ENCODE measurements around the gene LRRC36.

Gene LRRC36

GRCh38 chr16:67432506-67432890 lies 105.9 kb downstream of the LRRC36 start:
- Histone ChIP-seq H3K79me2 (ENCODE audit: low read length) (no peaks in the 10 kb centered on the region), H3K9me3 (replicated peaks; ENCODE audit: insufficient read depth, low read length) (no peaks in the 10 kb centered on the region), H4K20me1 (ENCODE audit: insufficient read depth, low read length) (no peaks in the 10 kb centered on the region), H2AFZ (ENCODE audit: low read length) (no peak overlapping the region), H3K4me1 (ENCODE audit: low read length) (no peaks in the 10 kb centered on the region), H3K9ac (ENCODE audit: low read length) (no peak overlapping the region), H3K27ac (ENCODE audit: low read length) (no peak overlapping the region), H3K9me2 (replicated peaks; ENCODE audit: insufficient read depth, low read length) (no peaks in the 10 kb centered on the region), H3K4me3 (ENCODE audit: low read length) (no peak overlapping the region), H3K27me3 (replicated peaks; ENCODE audit: insufficient read depth, low read length) (peaks cover 24% of the 10 kb centered on the region), H3K36me3 (replicated peaks; ENCODE audit: insufficient read depth, low read length) (no peaks in the 10 kb centered on the region), H3F3A (ENCODE audit: insufficient read depth, low read length) (no peaks in the 10 kb centered on the region), H3K4me2 (ENCODE audit: low read depth, low read length) (no peak overlapping the region)
- no peak for DNase-seq
- TF ChIP-seq CTCF (IDR thresholded peaks at IDR 0.05; ENCODE audit: low read length) = no peak

- no peaks in the 10 kb centered on the region for H3K9me3 ChIP-seq (replicated peaks; ENCODE audit: insufficient read depth, low read length)
- no peaks in the 10 kb centered on the region for H4K20me1 ChIP-seq (ENCODE audit: insufficient read depth, low read length)
- H3K9ac ChIP-seq (ENCODE audit: low read length) = no peak overlapping the region
- no peak for DNase-seq
- no peaks in the 10 kb centered on the region for H3K4me1 ChIP-seq (ENCODE audit: low read length)
- no peak overlapping the region for H3K4me3 ChIP-seq (ENCODE audit: low read length)
- H3K79me2 ChIP-seq (ENCODE audit: low read length) = no peaks in the 10 kb centered on the region
- no peak for TF ChIP-seq EZH2phosphoT487 (IDR thresholded peaks at IDR 0.05; ENCODE audit: low read length)
- no peak for TF ChIP-seq CTCF (IDR thresholded peaks at IDR 0.05; ENCODE audit: low read length)
- no peak for TF ChIP-seq EZH2 (optimal IDR thresholded peaks at IDR 0.05; ENCODE audit: low read depth, low read length)
- H3K27ac ChIP-seq (ENCODE audit: low read length) = no peak overlapping the region
- H3K36me3 ChIP-seq (replicated peaks; ENCODE audit: insufficient read depth, low read length) = no peaks in the 10 kb centered on the region
- H2AFZ ChIP-seq (ENCODE audit: low read length) = no peak overlapping the region
- no peaks in the 10 kb centered on the region for H3K9me2 ChIP-seq (replicated peaks; ENCODE audit: insufficient read depth, low read length)
- H3K4me2 ChIP-seq (ENCODE audit: low read depth, low read length) = no peak overlapping the region
- no peaks in the 10 kb centered on the region for H3F3A ChIP-seq (ENCODE audit: insufficient read depth, low read length)
- H3K27me3 ChIP-seq (replicated peaks; ENCODE audit: insufficient read depth, low read length) = peaks cover 21% of the 10 kb centered on the region
Measured at GRCh38 chr16:67433131-67433719, 106.6 kb downstream of the LRRC36 start.
